Measurements from ENCODE around the gene CROCC.
A peak's percentile ranks its signal among the peaks of the same experiment; 100 is the strongest.

The CROCC gene

GRCh38 chr1:16988210-16988609 is 66.5 kb downstream of the CROCC start:
- no peak for DNase-seq

GRCh38 chr1:16989676-16990391 is 68.1 kb downstream of the CROCC start:
- no peak for DNase-seq

- no peak for DNase-seq
Observed at GRCh38 chr1:16991571-16991970, 69.8 kb downstream of the CROCC start.

- no peak for DNase-seq
Observed at GRCh38 chr1:16992102-16992501, 70.4 kb downstream of the CROCC start.

- DNase-seq = no peak
Observed at GRCh38 chr1:16992675-16993074, 70.9 kb downstream of the CROCC start.

- no peak for DNase-seq
Observed at GRCh38 chr1:16993521-16994038, 71.8 kb downstream of the CROCC start.

- no peak for DNase-seq
Observed at GRCh38 chr1:16996845-16997244, 75.1 kb downstream of the CROCC start.

GRCh38 chr1:16998589-16998988 is 76.9 kb downstream of the CROCC start:
- no peak for DNase-seq

GRCh38 chr1:16999863-17000262 is 78.1 kb downstream of the CROCC start:
- no peak for DNase-seq

GRCh38 chr1:17001760-17002523 is 80.2 kb downstream of the CROCC start:
- no peak for DNase-seq

- no peak for DNase-seq
Observed at GRCh38 chr1:17002524-17002902, 80.8 kb downstream of the CROCC start.

- no peak for DNase-seq
Observed at GRCh38 chr1:17004466-17005364, 83.0 kb downstream of the CROCC start.

GRCh38 chr1:17005365-17005740 is 83.6 kb downstream of the CROCC start:
- DNase-seq = no peak

GRCh38 chr1:17007121-17007520 is 85.4 kb downstream of the CROCC start:
- no peak for DNase-seq

GRCh38 chr1:17008208-17008855 is 86.6 kb downstream of the CROCC start:
- no peak for DNase-seq

GRCh38 chr1:17009706-17010105 is 88.0 kb downstream of the CROCC start:
- DNase-seq = no peak

- DNase-seq = no peak
Observed at GRCh38 chr1:17011092-17011438, 89.3 kb downstream of the CROCC start.

GRCh38 chr1:17011439-17012307 is 89.9 kb downstream of the CROCC start, which contains the start of gene ATP13A2:
TSS of gene ATP13A2 (minus strand) at chr1:17011928. CDS start at chr1:17011738, 190 bp downstream.
- peak; percentile 87 for DNase-seq

GRCh38 chr1:17012775-17013490 is 91.2 kb downstream of the CROCC start:
- DNase-seq = no peak

GRCh38 chr1:17013491-17014320 is 92.0 kb downstream of the CROCC start:
- DNase-seq = no peak
